HG02763 (cell line): Measurements from ENCODE around the gene TAF3.
"Not testable (repeated sequence)": the region's sequence is repeated elsewhere in the genome, so short reads cannot be mapped to it uniquely, and the experiment has no call there.

ENCODE experiments used
- ATAC-seq: cut with Tn5 transposase; IDR thresholded peaks from one replicate; pipeline ENCODE4 v1.9.1; 2021; ENCODE audit warnings: mild to moderate bottlenecking, moderate library complexity; ENCODE audit not compliant: unreplicated experiment

Gene TAF3

GRCh38 chr10:7811000-7811399 is 7.3 kb upstream of the TAF3 start:
- ATAC-seq: no peak

GRCh38 chr10:7811743-7812142 is 6.6 kb upstream of the TAF3 start:
- ATAC-seq: not testable (repeated sequence)

GRCh38 chr10:7813481-7813880 is 4.8 kb upstream of the TAF3 start:
- no peak for ATAC-seq

GRCh38 chr10:7817576-7817975 is 729 bp upstream of the TAF3 start:
- ATAC-seq: no peak

GRCh38 chr10:7817984-7818294 is 366 bp upstream of the TAF3 start:
- ATAC-seq: peak; percentile 10

GRCh38 chr10:7819121-7819460 is 786 bp downstream of the TAF3 start:
- ATAC-seq: peak; percentile 34

GRCh38 chr10:7824251-7824650 is 5.9 kb downstream of the TAF3 start:
- no peak for ATAC-seq

- no peak for ATAC-seq
Measured at GRCh38 chr10:7826971-7827370, 8.7 kb downstream of the TAF3 start.

- ATAC-seq: no peak
Measured at GRCh38 chr10:7829289-7829834, 11.1 kb downstream of the TAF3 start.

GRCh38 chr10:7832060-7832459 is 13.8 kb downstream of the TAF3 start:
- ATAC-seq: no peak

GRCh38 chr10:7833210-7833609 is 14.9 kb downstream of the TAF3 start:
- no peak for ATAC-seq

- no peak for ATAC-seq
Measured at GRCh38 chr10:7834262-7834661, 16.0 kb downstream of the TAF3 start.

- no peak for ATAC-seq
Measured at GRCh38 chr10:7836571-7836970, 18.3 kb downstream of the TAF3 start.

GRCh38 chr10:7846591-7846990 is 28.3 kb downstream of the TAF3 start:
- no peak for ATAC-seq

GRCh38 chr10:7853226-7853842 is 35.0 kb downstream of the TAF3 start:
- ATAC-seq: no peak

- no peak for ATAC-seq
Measured at GRCh38 chr10:7853890-7854289, 35.6 kb downstream of the TAF3 start.

GRCh38 chr10:7855205-7855604 is 36.9 kb downstream of the TAF3 start:
- ATAC-seq: no peak

- no peak for ATAC-seq
Measured at GRCh38 chr10:7856678-7857077, 38.4 kb downstream of the TAF3 start.

- no peak for ATAC-seq
Measured at GRCh38 chr10:7857262-7857661, 39.0 kb downstream of the TAF3 start.

- no peak for ATAC-seq
Measured at GRCh38 chr10:7861509-7862120, 43.3 kb downstream of the TAF3 start.

GRCh38 chr10:7862121-7862514 is 43.8 kb downstream of the TAF3 start:
- ATAC-seq: no peak

- no peak for ATAC-seq
Measured at GRCh38 chr10:7866176-7866575, 47.9 kb downstream of the TAF3 start.

- no peak for ATAC-seq
Measured at GRCh38 chr10:7872041-7872442, 53.7 kb downstream of the TAF3 start.
